Islet precursor cell (in vitro differentiated cells): ENCODE results near the gene LRRC71.
A peak's percentile ranks its signal among the peaks of the same experiment; 100 is the strongest.

Experiments used
- DNase-seq: peaks from one replicate; pipeline ENCODE4 v3.0.0-alpha.2; 2018

The LRRC71 gene

GRCh38 chr1:156920233-156921052, at the start of gene LRRC71:
Gene LRRC71, plus strand, starts transcription at chr1:156920632. Its CDS starts 172 bp downstream, at chr1:156920804.
- DNase-seq: peak; percentile 93

- DNase-seq: no peak
Measured at GRCh38 chr1:156873659-156874058, 46.8 kb upstream of the LRRC71 start.

- DNase-seq: no peak
Measured at GRCh38 chr1:156874142-156874541, 46.3 kb upstream of the LRRC71 start.

- DNase-seq: no peak
Measured at GRCh38 chr1:156874572-156875340, 45.7 kb upstream of the LRRC71 start.

GRCh38 chr1:156875341-156875615, 45.2 kb upstream of the LRRC71 start:
- DNase-seq: no peak

GRCh38 chr1:156876281-156876680, 44.2 kb upstream of the LRRC71 start:
- peak; percentile 80 for DNase-seq

- no peak for DNase-seq
Measured at GRCh38 chr1:156877433-156878170, 42.8 kb upstream of the LRRC71 start.

GRCh38 chr1:156879876-156880275, 40.6 kb upstream of the LRRC71 start:
- no peak for DNase-seq

GRCh38 chr1:156880473-156880872, 40.0 kb upstream of the LRRC71 start:
- no peak for DNase-seq

GRCh38 chr1:156881101-156881500, 39.3 kb upstream of the LRRC71 start:
- DNase-seq: no peak

GRCh38 chr1:156881663-156882062, 38.8 kb upstream of the LRRC71 start:
- no peak for DNase-seq

- no peak for DNase-seq
Measured at GRCh38 chr1:156882543-156882942, 37.9 kb upstream of the LRRC71 start.

- DNase-seq: no peak
Measured at GRCh38 chr1:156883919-156884318, 36.5 kb upstream of the LRRC71 start.

GRCh38 chr1:156884560-156885184, 35.8 kb upstream of the LRRC71 start:
- DNase-seq: peak; percentile 68

GRCh38 chr1:156885314-156885713, 35.1 kb upstream of the LRRC71 start:
- no peak for DNase-seq

- DNase-seq: no peak
Measured at GRCh38 chr1:156885880-156886355, 34.5 kb upstream of the LRRC71 start.

- DNase-seq: no peak
Measured at GRCh38 chr1:156886583-156887281, 33.7 kb upstream of the LRRC71 start.

- DNase-seq: no peak
Measured at GRCh38 chr1:156887317-156887716, 33.1 kb upstream of the LRRC71 start.

GRCh38 chr1:156887734-156888133, 32.7 kb upstream of the LRRC71 start:
- no peak for DNase-seq

GRCh38 chr1:156889802-156890580, 30.4 kb upstream of the LRRC71 start:
- DNase-seq: peak; percentile 87
